ENCODE results near the gene ACOT12. TPM values are rescaled to one million over a fixed set of nuclear protein-coding genes. Genes with fewer than 3 reads are reported as not detected.

ACOT12 gene
- total and polyA plus RNA-seq, 2 experiments from 2014 or later, result 0.15 TPM; not detected in 1

DNA sequence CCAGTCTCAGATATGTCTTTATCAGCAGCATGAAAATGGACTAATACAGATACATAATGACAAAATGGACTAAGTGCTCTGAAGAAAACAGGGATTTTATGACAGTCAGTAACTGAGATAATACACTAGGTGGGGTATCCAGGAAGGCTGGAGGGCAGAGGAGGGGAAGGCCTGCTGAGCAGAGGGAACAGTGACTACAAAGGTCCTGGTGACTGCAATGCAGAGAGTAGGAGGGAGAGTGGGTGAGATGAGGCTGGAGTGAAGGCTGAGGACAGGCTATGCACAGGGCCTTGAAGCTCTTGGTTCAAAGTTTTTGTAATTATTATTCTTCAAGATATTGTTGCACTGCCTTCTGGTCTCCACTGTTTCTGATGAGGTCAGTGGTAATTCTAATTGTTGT lies 4.9 kb downstream of the ACOT12 start:
- ATAC-seq, result no peak; the same call in 2 of the 3 replicates
- Mint-ChIP-seq H3K4me1 (no peaks in the 10 kb centered on the region), H3K9me3 (no peaks in the 10 kb centered on the region), H3K36me3 (ENCODE audit: low read depth) (no peaks in the 10 kb centered on the region), H3K4me3 (no peak overlapping the region), H3K27ac (no peak overlapping the region), H3K27me3 (ENCODE audit: insufficient read depth, low read depth, poor library complexity) (peaks cover 5% of the 10 kb centered on the region)
- Histone ChIP-seq H3F3A (replicated peaks; ENCODE audit: low read depth) (no peaks in the 10 kb centered on the region), H2AFZ (no peak overlapping the region), H3K27ac (ENCODE audit: low read depth) (no peak overlapping the region), H3K27me3 (ENCODE audit: insufficient read depth) (peaks cover 16% of the 10 kb centered on the region), H3K4me3 (no peak overlapping the region), H3K4me2 (no peak overlapping the region), H3K36me3 (ENCODE audit: insufficient read depth) (no peaks in the 10 kb centered on the region), H3K9me2 (ENCODE audit: insufficient read depth) (no peaks in the 10 kb centered on the region), H3K4me1 (ENCODE audit: insufficient read depth) (no peaks in the 10 kb centered on the region), H4K20me1 (replicated peaks; ENCODE audit: insufficient read depth) (no peaks in the 10 kb centered on the region), H3K79me2 (replicated peaks; ENCODE audit: insufficient read depth) (no peaks in the 10 kb centered on the region)
- peak; percentile 24 for DNase-seq (ENCODE audit: low spot score)
- TF ChIP-seq EZH2phosphoT487 (IDR thresholded peaks at IDR 0.05; ENCODE audit: unreplicated experiment), result no peak
- TF ChIP-seq CTCF (conservative IDR thresholded peaks at IDR 0.05; ENCODE audit: low read depth in 2 of 2), result peak in 1 of 2 experiments; percentile 11; a peak in 1 of 4 replicates

DNA sequence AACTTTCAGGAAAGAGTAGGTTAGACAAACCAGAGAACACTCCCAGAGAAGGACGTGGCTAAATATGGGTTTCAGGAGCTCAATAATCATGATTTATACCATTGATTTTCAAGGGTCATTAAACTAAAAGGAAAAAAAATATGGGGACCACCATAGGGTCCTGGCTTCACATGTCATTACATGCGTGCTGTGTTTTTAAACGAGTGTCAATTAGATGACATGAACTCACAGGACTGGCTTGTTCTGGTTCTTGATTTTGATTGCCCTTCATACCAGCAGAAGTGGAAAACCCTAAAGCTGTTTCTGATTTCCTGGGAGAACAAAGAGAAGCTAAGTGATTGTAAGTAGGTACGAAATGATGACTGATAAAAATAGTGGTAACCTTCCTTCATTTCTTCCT lies 5.8 kb downstream of the ACOT12 start:
- Mint-ChIP-seq H3K27me3 (ENCODE audit: insufficient read depth, low read depth, poor library complexity) (no peaks in the 10 kb centered on the region), H3K9me3 (no peaks in the 10 kb centered on the region), H3K36me3 (ENCODE audit: low read depth) (no peaks in the 10 kb centered on the region), H3K4me1 (no peaks in the 10 kb centered on the region), H3K27ac (no peak overlapping the region), H3K4me3 (no peak overlapping the region)
- Histone ChIP-seq H4K20me1 (replicated peaks; ENCODE audit: insufficient read depth) (no peaks in the 10 kb centered on the region), H3K27ac (ENCODE audit: low read depth) (no peak overlapping the region), H3K9me2 (ENCODE audit: insufficient read depth) (no peaks in the 10 kb centered on the region), H3K36me3 (ENCODE audit: insufficient read depth) (no peaks in the 10 kb centered on the region), H3F3A (replicated peaks; ENCODE audit: low read depth) (no peaks in the 10 kb centered on the region), H3K4me2 (no peak overlapping the region), H3K4me1 (ENCODE audit: insufficient read depth) (no peaks in the 10 kb centered on the region), H3K79me2 (replicated peaks; ENCODE audit: insufficient read depth) (no peaks in the 10 kb centered on the region), H3K4me3 (no peak overlapping the region), H2AFZ (no peak overlapping the region), H3K27me3 (ENCODE audit: insufficient read depth) (peaks cover 11% of the 10 kb centered on the region)
- DNase-seq (ENCODE audit: low spot score) (no peak), ATAC-seq (no peak)
- TF ChIP-seq JUNB (IDR thresholded peaks at IDR 0.05; ENCODE audit: unreplicated experiment) (no peak), EZH2phosphoT487 (IDR thresholded peaks at IDR 0.05; ENCODE audit: unreplicated experiment) (no peak), POLR2AphosphoS5 (IDR thresholded peaks at IDR 0.05; ENCODE audit: low read depth) (no peak), EZH2 (IDR thresholded peaks at IDR 0.05; ENCODE audit: low read depth, unreplicated experiment) (no peak)

- Histone ChIP-seq H3K36me3 (ENCODE audit: insufficient read depth) (no peaks in the 10 kb centered on the region), H4K20me1 (replicated peaks; ENCODE audit: insufficient read depth) (no peaks in the 10 kb centered on the region), H3K79me2 (replicated peaks; ENCODE audit: insufficient read depth) (no peaks in the 10 kb centered on the region), H2AFZ (no peak overlapping the region), H3K4me2 (no peak overlapping the region), H3K4me1 (ENCODE audit: insufficient read depth) (no peaks in the 10 kb centered on the region), H3K27ac (ENCODE audit: low read depth) (no peak overlapping the region), H3K27me3 (ENCODE audit: insufficient read depth) (no peaks in the 10 kb centered on the region), H3F3A (replicated peaks; ENCODE audit: low read depth) (no peaks in the 10 kb centered on the region), H3K4me3 (no peak overlapping the region), H3K9me2 (ENCODE audit: insufficient read depth) (no peaks in the 10 kb centered on the region)
- no peak for ATAC-seq
- Mint-ChIP-seq H3K36me3 (ENCODE audit: low read depth) (no peaks in the 10 kb centered on the region), H3K4me1 (no peaks in the 10 kb centered on the region), H3K27me3 (ENCODE audit: insufficient read depth, low read depth, poor library complexity) (no peaks in the 10 kb centered on the region), H3K9me3 (no peaks in the 10 kb centered on the region), H3K4me3 (no peak overlapping the region), H3K27ac (no peak overlapping the region)
- DNase-seq (ENCODE audit: low spot score), result no peak
- TF ChIP-seq EZH2 (IDR thresholded peaks at IDR 0.05; ENCODE audit: low read depth, unreplicated experiment) (no peak), CTCF (conservative IDR thresholded peaks at IDR 0.05; ENCODE audit: low read depth in 2 of 2) (no peak), JUNB (IDR thresholded peaks at IDR 0.05; ENCODE audit: unreplicated experiment) (no peak), STAT1 (IDR thresholded peaks at IDR 0.05; ENCODE audit: unreplicated experiment) (no peak), CREB1 (CRISPR knock-in tag; IDR thresholded peaks at IDR 0.05; ENCODE audit: low read depth) (no peak), ZNF331 (CRISPR knock-in tag; IDR thresholded peaks at IDR 0.05; ENCODE audit: low read depth) (no peak), POLR2AphosphoS5 (IDR thresholded peaks at IDR 0.05; ENCODE audit: low read depth) (no peak), ZNF114 (CRISPR knock-in tag; IDR thresholded peaks at IDR 0.05) (no peak)
- TF ChIP-seq, protein P1, sequence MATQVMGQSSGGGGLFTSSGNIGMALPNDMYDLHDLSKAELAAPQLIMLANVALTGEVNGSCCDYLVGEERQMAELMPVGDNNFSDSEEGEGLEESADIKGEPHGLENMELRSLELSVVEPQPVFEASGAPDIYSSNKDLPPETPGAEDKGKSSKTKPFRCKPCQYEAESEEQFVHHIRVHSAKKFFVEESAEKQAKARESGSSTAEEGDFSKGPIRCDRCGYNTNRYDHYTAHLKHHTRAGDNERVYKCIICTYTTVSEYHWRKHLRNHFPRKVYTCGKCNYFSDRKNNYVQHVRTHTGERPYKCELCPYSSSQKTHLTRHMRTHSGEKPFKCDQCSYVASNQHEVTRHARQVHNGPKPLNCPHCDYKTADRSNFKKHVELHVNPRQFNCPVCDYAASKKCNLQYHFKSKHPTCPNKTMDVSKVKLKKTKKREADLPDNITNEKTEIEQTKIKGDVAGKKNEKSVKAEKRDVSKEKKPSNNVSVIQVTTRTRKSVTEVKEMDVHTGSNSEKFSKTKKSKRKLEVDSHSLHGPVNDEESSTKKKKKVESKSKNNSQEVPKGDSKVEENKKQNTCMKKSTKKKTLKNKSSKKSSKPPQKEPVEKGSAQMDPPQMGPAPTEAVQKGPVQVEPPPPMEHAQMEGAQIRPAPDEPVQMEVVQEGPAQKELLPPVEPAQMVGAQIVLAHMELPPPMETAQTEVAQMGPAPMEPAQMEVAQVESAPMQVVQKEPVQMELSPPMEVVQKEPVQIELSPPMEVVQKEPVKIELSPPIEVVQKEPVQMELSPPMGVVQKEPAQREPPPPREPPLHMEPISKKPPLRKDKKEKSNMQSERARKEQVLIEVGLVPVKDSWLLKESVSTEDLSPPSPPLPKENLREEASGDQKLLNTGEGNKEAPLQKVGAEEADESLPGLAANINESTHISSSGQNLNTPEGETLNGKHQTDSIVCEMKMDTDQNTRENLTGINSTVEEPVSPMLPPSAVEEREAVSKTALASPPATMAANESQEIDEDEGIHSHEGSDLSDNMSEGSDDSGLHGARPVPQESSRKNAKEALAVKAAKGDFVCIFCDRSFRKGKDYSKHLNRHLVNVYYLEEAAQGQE (IDR thresholded peaks at IDR 0.05; ENCODE audit: unreplicated experiment), result no peak
Observed at GRCh38 chr5:81383867-81384266, 10.1 kb downstream of the ACOT12 start.

Data from GM23338 (cell line).